ENCODE measurements around the gene NUDT19.
"Not testable (repeated sequence)": the region's sequence is repeated elsewhere in the genome, so short reads cannot be mapped to it uniquely, and the experiment has no call there.

The NUDT19 gene

GRCh38 chr19:32716203-32716602 lies 24.6 kb downstream of the NUDT19 start:
- DNase-seq (ENCODE audit: low spot score) = not testable (repeated sequence)

GRCh38 chr19:32717496-32717895 lies 25.9 kb downstream of the NUDT19 start:
- DNase-seq (ENCODE audit: low spot score) = no peak

GRCh38 chr19:32718286-32718685 lies 26.7 kb downstream of the NUDT19 start:
- DNase-seq (ENCODE audit: low spot score) = no peak

DNA sequence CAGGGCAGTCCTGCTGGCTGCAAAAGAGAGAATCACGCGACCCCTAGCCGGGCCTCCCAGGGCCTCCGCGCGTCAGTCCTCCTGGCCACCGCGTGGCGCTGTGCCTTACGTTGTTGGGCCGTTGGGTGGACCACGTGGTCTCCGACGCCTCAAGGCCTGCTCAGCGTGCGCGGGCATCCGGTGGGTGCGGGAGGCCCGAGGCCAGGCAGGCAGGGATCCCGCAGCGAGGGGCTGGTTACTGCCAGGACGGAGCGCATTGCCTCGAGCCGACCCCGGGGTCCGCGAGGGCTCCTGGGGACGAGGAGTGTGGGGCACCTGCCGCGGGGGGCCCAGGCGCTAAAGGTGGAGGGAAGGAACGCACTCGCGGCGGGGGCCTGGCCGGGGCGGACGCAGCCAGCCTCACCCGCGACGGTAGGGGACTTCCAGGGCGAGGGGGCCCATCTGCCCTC lies 28.0 kb downstream of the NUDT19 start, which contains the start of gene TDRD12:
Gene TDRD12, plus strand, starts transcription at position 157 of the 449 bp plus-strand sequence. CDS start 306 bp downstream, outside the sequence.
- no peak for DNase-seq (ENCODE audit: low spot score)

- DNase-seq (ENCODE audit: low spot score) = no peak
Observed at GRCh38 chr19:32720216-32720935, 28.8 kb downstream of the NUDT19 start.

- no peak for DNase-seq (ENCODE audit: low spot score)
Observed at GRCh38 chr19:32720936-32721250, 29.3 kb downstream of the NUDT19 start.

DNA sequence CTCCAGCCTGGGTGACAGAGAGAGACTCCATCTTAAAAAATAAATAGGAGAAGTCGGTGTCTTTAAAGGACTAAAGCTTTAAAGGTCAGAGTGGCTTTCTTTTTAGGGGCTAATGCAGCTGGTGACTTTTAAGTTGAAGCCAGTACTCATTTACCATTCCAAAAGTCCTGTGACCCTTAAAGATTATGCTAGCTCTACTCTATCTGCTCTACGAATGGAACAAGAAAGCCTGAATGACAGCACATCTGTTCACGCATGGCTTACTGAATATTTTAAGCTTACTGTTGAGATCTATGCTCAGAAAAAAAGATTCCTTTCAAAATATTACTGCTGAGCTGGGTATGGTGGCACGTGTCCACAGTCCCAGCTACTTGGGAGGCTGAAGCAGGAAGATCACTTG lies 44.3 kb downstream of the NUDT19 start:
- DNase-seq (ENCODE audit: low spot score) = no peak

DNA sequence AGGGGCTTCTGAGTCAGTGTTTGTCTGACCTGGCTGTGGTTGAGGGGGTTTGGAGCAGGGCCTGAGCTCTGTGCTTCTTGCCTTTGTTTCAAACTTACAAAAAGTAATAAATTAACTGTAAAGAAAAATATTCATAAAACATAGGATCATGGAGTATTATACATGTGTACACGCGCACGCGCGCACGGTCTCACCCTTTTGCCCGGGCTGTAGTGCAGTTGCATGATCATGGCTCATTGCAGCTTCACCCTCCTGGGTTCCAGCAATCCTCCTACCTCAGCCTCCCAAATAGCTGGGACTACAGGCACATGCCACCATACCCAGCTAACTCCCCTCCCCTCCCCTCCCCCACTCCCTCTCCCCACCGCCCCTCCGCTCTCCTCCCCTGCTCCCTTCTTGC lies 51.4 kb downstream of the NUDT19 start:
- DNase-seq (ENCODE audit: low spot score) = no peak

DNA sequence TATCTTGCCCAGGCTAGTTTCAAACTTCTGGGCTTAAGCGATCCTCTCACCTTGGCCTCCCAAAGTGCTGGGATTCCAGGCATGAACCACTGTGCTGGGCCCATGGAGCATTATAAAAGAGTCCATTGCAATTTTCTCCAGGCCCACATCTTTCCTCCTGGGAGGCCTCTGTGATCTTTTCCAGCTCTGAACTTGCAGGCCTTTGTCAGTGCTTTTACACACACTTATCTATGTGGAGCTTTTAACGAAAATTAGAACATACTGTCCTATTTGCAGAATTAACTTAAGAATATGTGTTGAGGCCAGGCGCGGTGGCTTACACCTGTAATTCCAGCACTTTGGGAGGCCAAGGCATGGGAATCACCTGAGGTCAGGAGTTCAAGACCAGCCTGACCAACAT lies 51.8 kb downstream of the NUDT19 start:
- no peak for DNase-seq (ENCODE audit: low spot score)

GRCh38 chr19:32744555-32745325 lies 53.1 kb downstream of the NUDT19 start:
- DNase-seq (ENCODE audit: low spot score) = no peak

DNA sequence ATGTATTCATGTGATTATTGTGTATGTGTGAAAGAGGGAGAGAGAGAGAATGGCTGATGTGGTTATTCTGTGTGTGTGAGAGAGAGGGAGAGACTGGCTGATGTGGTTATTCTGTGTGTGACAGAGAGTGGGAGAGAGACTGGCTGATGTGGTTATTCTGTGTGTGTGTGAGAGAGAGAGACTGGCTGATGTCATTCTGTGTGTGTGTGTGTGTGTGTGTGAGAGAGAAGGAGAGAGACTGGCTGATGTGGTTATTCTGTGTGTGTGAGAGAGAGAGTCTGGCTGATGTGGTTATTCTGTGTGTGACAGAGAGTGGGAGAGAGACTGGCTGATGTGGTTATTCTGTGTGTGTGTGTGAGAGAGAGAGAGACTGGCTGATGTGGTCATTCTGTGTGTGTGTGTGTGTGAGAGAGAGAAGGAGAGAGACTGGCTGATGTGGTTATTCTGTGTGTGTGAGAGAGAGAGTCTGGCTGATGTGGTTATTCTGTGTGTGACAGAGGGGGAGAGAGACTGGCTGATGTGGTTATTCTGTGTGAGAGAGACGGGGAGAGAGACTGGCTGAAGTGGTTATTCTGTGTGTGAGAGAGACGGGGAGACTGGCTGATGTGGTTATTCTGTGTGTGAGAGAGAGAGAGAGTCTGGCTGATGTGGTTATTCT lies 54.1 kb downstream of the NUDT19 start:
- not testable (repeated sequence) for DNase-seq (ENCODE audit: low spot score)

GRCh38 chr19:32746631-32747196 lies 55.1 kb downstream of the NUDT19 start:
- not testable (repeated sequence) for DNase-seq (ENCODE audit: low spot score)

GRCh38 chr19:32748497-32748896 lies 56.9 kb downstream of the NUDT19 start:
- peak; percentile 17 for DNase-seq (ENCODE audit: low spot score)

DNA sequence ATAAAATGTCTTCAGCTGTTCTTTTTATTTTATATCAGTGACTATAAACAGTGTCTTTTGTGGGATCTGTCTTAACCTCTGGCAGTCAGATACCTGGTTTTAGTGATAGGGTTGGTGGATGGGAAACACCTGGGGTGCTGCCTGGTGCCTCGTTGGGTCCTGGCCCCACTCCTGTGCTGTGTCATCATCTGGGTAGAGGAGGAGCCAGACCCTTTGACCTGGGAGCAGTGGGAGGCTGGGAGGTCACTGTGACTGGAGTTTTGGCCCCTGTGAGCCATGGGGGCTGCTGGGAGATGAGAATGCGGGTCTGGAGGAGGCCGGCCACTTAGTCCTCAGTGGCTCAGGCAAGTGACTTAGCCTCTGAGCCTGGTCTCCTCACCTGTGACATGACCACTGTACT lies 57.3 kb downstream of the NUDT19 start:
- no peak for DNase-seq (ENCODE audit: low spot score)

DNA sequence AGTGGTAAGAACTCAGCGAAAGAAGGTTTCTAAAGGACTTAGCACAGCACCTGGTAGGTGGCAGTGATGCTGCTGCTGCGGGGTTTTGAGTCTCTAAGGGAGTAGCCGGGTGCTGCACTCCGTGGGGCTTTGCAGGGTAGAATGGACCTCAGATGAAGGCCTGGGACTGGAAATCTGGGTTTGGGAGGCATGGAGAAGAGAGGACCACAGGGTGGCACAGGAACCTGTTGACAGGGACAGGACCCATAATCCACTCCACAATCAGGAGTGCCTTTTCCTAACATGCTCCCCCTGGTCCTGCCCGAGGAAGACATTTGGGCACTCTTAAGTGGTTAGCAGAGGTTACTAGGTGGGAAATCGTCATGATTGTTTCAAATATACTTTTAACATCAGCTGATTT lies 57.7 kb downstream of the NUDT19 start:
- DNase-seq (ENCODE audit: low spot score) = no peak

DNA sequence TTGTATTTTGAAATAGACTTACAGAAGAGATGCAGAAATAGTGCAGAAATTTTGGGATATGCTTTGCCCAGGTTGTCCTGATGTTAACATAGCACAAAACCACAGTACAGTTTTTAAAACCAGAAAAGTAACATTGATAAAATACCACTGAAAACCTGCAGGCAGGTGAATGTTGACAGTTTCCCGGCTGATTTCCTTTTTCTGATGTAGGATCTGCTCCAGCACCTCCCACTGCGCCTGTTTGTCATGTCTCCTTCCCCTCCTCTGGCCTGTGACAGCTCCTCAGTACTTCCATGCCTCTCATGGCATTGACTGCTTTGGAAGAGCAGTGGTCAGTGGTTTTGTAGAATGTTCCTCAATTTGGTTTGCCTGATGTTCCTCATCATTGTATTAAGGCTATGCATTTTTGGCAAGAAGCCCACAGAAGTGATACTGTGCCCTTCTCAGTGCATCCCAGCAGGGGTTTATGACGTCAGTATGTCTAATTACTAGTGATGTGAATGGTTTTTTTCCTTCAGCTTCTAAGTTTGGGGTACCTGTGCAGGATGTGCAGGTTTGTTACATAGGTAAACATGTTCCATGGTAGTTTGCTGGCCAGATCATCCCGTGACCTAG lies 58.9 kb downstream of the NUDT19 start:
- DNase-seq (ENCODE audit: low spot score) = no peak

- DNase-seq (ENCODE audit: low spot score) = no peak
Observed at GRCh38 chr19:32751066-32751465, 59.4 kb downstream of the NUDT19 start.

GRCh38 chr19:32757189-32757588 lies 65.6 kb downstream of the NUDT19 start:
- no peak for DNase-seq (ENCODE audit: low spot score)

Measured in hematopoietic multipotent progenitor cell treated with erythropoietin and hydrocortisone succinate and interleukin-3 and kit ligand, for 17 days (in vitro differentiated cells).